Measurements from ENCODE around the gene NEURL1B.
"Not testable (repeated sequence)": the region's sequence is repeated elsewhere in the genome, so short reads cannot be mapped to it uniquely, and the experiment has no call there.

GRCh38 chr5:172601576-172601975 lies 39.5 kb upstream of the NEURL1B start:
- not testable (repeated sequence) for TF ChIP-seq CTCF (IDR thresholded peaks at IDR 0.05; ENCODE audit: insufficient read depth, low read length); SPI1 (IDR thresholded peaks at IDR 0.05; ENCODE audit: borderline replicate concordance, low read depth); POLR2AphosphoS5 (IDR thresholded peaks at IDR 0.05; ENCODE audit: low read depth)

All from HL-60 (cell line).